H9 (cell line): ENCODE data around the gene UBR2. TPM values are rescaled to one million over a fixed set of nuclear protein-coding genes. Genes with fewer than 3 reads are reported as not detected.

Source experiments
- DNase-seq: peaks from one replicate; pipeline ENCODE4 v3.0.0-alpha.2; 2017
- H2AFZ ChIP-seq: one replicate; pipeline ENCODE4 v1.6.1; 2013; ENCODE audit warnings: mild to moderate bottlenecking, low read length, control low read depth, moderate library complexity
- H2AK5ac ChIP-seq: 2 replicates; pipeline ENCODE4 v1.6.1; 2013; ENCODE audit warnings: low read length, control low read depth, mixed read lengths; ENCODE audit not compliant: insufficient read length
- H2BK120ac ChIP-seq: one replicate; pipeline ENCODE4 v1.6.1; 2013; ENCODE audit warnings: low read depth, mild to moderate bottlenecking, low read length, control low read depth, inconsistent platforms; ENCODE audit not compliant: poor library complexity, severe bottlenecking
- H2BK12ac ChIP-seq: 2 replicates; pipeline ENCODE4 v1.6.1; 2013; ENCODE audit warnings: low read length, control low read depth, mixed read lengths, low read depth; ENCODE audit not compliant: insufficient read length
- H2BK15ac ChIP-seq: 2 replicates; pipeline ENCODE4 v1.6.1; 2013; ENCODE audit warnings: low read depth, low read length, control low read depth
- H2BK20ac ChIP-seq: one replicate; pipeline ENCODE4 v1.6.1; 2013; ENCODE audit warnings: low read depth, mild to moderate bottlenecking, low read length, control low read depth, inconsistent platforms; ENCODE audit not compliant: poor library complexity, severe bottlenecking
- H2BK5ac ChIP-seq: 2 replicates; pipeline ENCODE4 v1.6.1; 2013; ENCODE audit warnings: low read length, control low read depth, mixed read lengths; ENCODE audit not compliant: insufficient read length
- H3K14ac ChIP-seq: 2 replicates; pipeline ENCODE4 v1.6.1; 2013; ENCODE audit warnings: low read length, control low read depth; ENCODE audit not compliant: insufficient read depth
- H3K18ac ChIP-seq: 2 replicates; pipeline ENCODE4 v1.6.1; 2013; ENCODE audit warnings: low read depth, mild to moderate bottlenecking, mixed read lengths, low read length, control low read depth; ENCODE audit not compliant: insufficient read length
- H3K23ac ChIP-seq: 2 replicates; pipeline ENCODE4 v1.6.1; 2013; ENCODE audit warnings: low read length, control low read depth, mixed read lengths, low read depth; ENCODE audit not compliant: insufficient read length
- H3K23me2 ChIP-seq: 2 replicates; pipeline ENCODE4 v1.6.1; 2013; ENCODE audit warnings: low read depth, mild to moderate bottlenecking, mixed read lengths, low read length, control low read depth; ENCODE audit not compliant: insufficient read length, poor library complexity, severe bottlenecking
- H3K27ac ChIP-seq: 2 replicates; pipeline ENCODE4 v1.5.1; 2013; ENCODE audit warnings: low read length, control low read depth, mixed read lengths, low read depth; ENCODE audit not compliant: insufficient read length
- H3K27me3 ChIP-seq: 2 replicates; pipeline ENCODE4 v1.6.1; 2013; ENCODE audit warnings: low read length, control low read depth, inconsistent platforms; ENCODE audit not compliant: insufficient read depth
- H3K4ac ChIP-seq: 2 replicates; pipeline ENCODE4 v1.6.1; 2013; ENCODE audit warnings: low read depth, mild to moderate bottlenecking, control low read depth, inconsistent platforms, low read length, moderate library complexity
- H3K4me1 ChIP-seq: 2 replicates; pipeline ENCODE4 v1.6.1; 2013; ENCODE audit warnings: low read length, control low read depth, inconsistent platforms; ENCODE audit not compliant: insufficient read depth
- H3K4me2 ChIP-seq: 2 replicates; pipeline ENCODE4 v1.6.1; 2013; ENCODE audit warnings: low read length, control low read depth, mixed read lengths; ENCODE audit not compliant: insufficient read length, insufficient read depth
- H3K56ac ChIP-seq: 2 replicates; pipeline ENCODE4 v1.6.1; 2013; ENCODE audit warnings: low read depth, mild to moderate bottlenecking, mixed read lengths, low read length, control low read depth; ENCODE audit not compliant: insufficient read length
- H3K79me1 ChIP-seq: 2 replicates; pipeline ENCODE4 v1.6.1; 2013; ENCODE audit warnings: low read depth, mild to moderate bottlenecking, moderate library complexity, low read length, control low read depth, inconsistent platforms; ENCODE audit not compliant: insufficient read depth, poor library complexity, severe bottlenecking
- H3K79me2 ChIP-seq: 2 replicates; pipeline ENCODE4 v1.6.1; 2013; ENCODE audit warnings: low read length, control low read depth, inconsistent platforms; ENCODE audit not compliant: insufficient read depth
- H3K9ac ChIP-seq: 2 replicates; pipeline ENCODE4 v1.6.1; 2013; ENCODE audit warnings: low read length, control low read depth, mixed read lengths; ENCODE audit not compliant: insufficient read length; ENCODE audit errors: extremely low read depth
- H3K9me3 ChIP-seq: one replicate; pipeline ENCODE4 v1.6.1; 2013; ENCODE audit warnings: low read depth, low read length, inconsistent platforms; ENCODE audit not compliant: control insufficient read depth
- H3T11ph ChIP-seq: one replicate; pipeline ENCODE4 v1.6.1; 2013; ENCODE audit warnings: mild to moderate bottlenecking, low read length, control low read depth, inconsistent platforms
- H4K20me1 ChIP-seq: one replicate; pipeline ENCODE4 v1.6.1; 2013; ENCODE audit not compliant: control insufficient read depth, insufficient read length, insufficient read depth
- H4K5ac ChIP-seq: 2 replicates; pipeline ENCODE4 v1.6.1; 2013; ENCODE audit warnings: low read depth, mild to moderate bottlenecking, mixed read lengths, low read length, control low read depth; ENCODE audit not compliant: insufficient read length
- H4K8ac ChIP-seq: replicated peaks from 2 replicates; pipeline ENCODE4 v1.6.1; 2013; ENCODE audit warnings: low read length, control low read depth, mixed read lengths, low read depth; ENCODE audit not compliant: insufficient read length
- H4K91ac ChIP-seq: 2 replicates; pipeline ENCODE4 v1.6.1; 2013; ENCODE audit warnings: low read depth, mild to moderate bottlenecking, moderate library complexity, mixed read lengths, low read length, control low read depth; ENCODE audit not compliant: insufficient read length
- H3K27ac Mint-ChIP-seq, 3 experiments: 2 replicates in 2 of 3; 3 replicates in 1 of 3; pipeline ENCODE4 v1.8.0; 2020 to 2021; ENCODE audit warnings: mixed read lengths in 3 of 3, mild to moderate bottlenecking in 1 of 3, moderate library complexity in 1 of 3
- H3K27me3 Mint-ChIP-seq: 2 replicates; pipeline ENCODE4 v1.8.0; 2021; ENCODE audit warnings: low read depth, mild to moderate bottlenecking, moderate library complexity, mixed read lengths
- H3K36me3 Mint-ChIP-seq, 3 experiments: 2 replicates in 2 of 3; 3 replicates in 1 of 3; pipeline ENCODE4 v1.8.0; 2020 to 2021; ENCODE audit warnings: low read depth in 3 of 3, mixed read lengths in 3 of 3; ENCODE audit not compliant: insufficient read depth in 1 of 3
- H3K4me1 Mint-ChIP-seq, 2 experiments: 2 replicates each; pipeline ENCODE4 v1.8.0; 2020; ENCODE audit warnings: mixed read lengths in 2 of 2
- H3K4me3 Mint-ChIP-seq, 2 experiments: 2 replicates in 1 of 2; 3 replicates in 1 of 2; pipeline ENCODE4 v1.8.0; 2020 to 2021; ENCODE audit warnings: mild to moderate bottlenecking in 2 of 2, mixed read lengths in 2 of 2, moderate library complexity in 1 of 2
- H3K9me3 Mint-ChIP-seq, 2 experiments: 2 replicates in 1 of 2; 3 replicates in 1 of 2; pipeline ENCODE4 v1.8.0; 2020; ENCODE audit warnings: mild to moderate bottlenecking in 2 of 2, mixed read lengths in 2 of 2, moderate library complexity in 1 of 2
- CTCF ChIP-seq: fragments of 200-600 bp; sonication (generic); conservative IDR thresholded peaks from 3 replicates; pipeline ENCODE4 v1.8.0; 2021; ENCODE audit warnings: antibody characterized with exemption, mild to moderate bottlenecking
- WGBS: extraction: QIAGEN DNeasy Blood & Tissue Kit; methylation state at CpG from one replicate; pipeline ENCODE4 v1.1.7; 2013; ENCODE audit warnings: missing lambda C conversion rate, low lambda C conversion rate, mixed read lengths; ENCODE audit not compliant: insufficient read length; ENCODE audit errors: extremely low coverage; 5-methylcytosine and 5-hydroxymethylcytosine counted together
- total RNA-seq: library from RNA; stranded (reverse); gene quantifications from 2 replicates; pipeline ENCODE4 v1.2.1, GENCODE V29; 2021

UBR2 gene
- total RNA-seq, 1 experiment from 2014 or later: 18.7 TPM

- Histone ChIP-seq H3K4me2 (no peak overlapping the region), H3K4ac (no peak overlapping the region), H4K20me1 (no peaks in the 10 kb centered on the region), H4K91ac (no peak overlapping the region), H2BK20ac (no peak overlapping the region), H2BK5ac (no peak overlapping the region), H4K5ac (no peak overlapping the region), H2BK120ac (no peak overlapping the region), H3T11ph (no peak overlapping the region), H3K27ac (no peak overlapping the region), H4K8ac (no peak overlapping the region), H3K27me3 (no peaks in the 10 kb centered on the region), H2AK5ac (no peak overlapping the region), H3K79me1 (no peaks in the 10 kb centered on the region), H2BK15ac (no peak overlapping the region), H2AFZ (no peak overlapping the region), H2BK12ac (no peak overlapping the region), H3K23me2 (no peaks in the 10 kb centered on the region), H3K56ac (no peak overlapping the region), H3K23ac (no peak overlapping the region), H3K14ac (no peak overlapping the region), H3K18ac (no peak overlapping the region), H3K9me3 (no peaks in the 10 kb centered on the region), H3K4me1 (no peaks in the 10 kb centered on the region), H3K9ac (no peak overlapping the region), H3K79me2 (no peaks in the 10 kb centered on the region)
- Mint-ChIP-seq H3K4me3 (no peak overlapping the region), H3K27ac (no peak overlapping the region), H3K36me3 (no peaks in the 10 kb centered on the region), H3K9me3 (peaks cover 0 to 3% of the 10 kb centered on the region in 2 experiments; a peak in 1 of 5 replicates), H3K27me3 (no peaks in the 10 kb centered on the region; the same call in none of the 2 replicates), H3K4me1 (peaks cover 12 to 16% of the 10 kb centered on the region in 2 experiments)
- no peak for TF ChIP-seq CTCF
- DNase-seq: no peak
- WGBS: no CpG with 5 or more reads among the region's 1 CpG
Observed at GRCh38 chr6:42550277-42550676, 13.6 kb upstream of the UBR2 start.
